Tibial artery (tissue), 4 donors: ENCODE measurements around the gene POGZ.
A peak's percentile ranks its signal among the peaks of the same experiment; 100 is the strongest.

ENCODE experiments used
- DNase-seq, 2 donors: peaks; one replicate each; pipeline ENCODE4 v3.0.0-alpha.2; 2019
- H3K27ac ChIP-seq, 2 donors: fragments of 200-600 bp; sonication (generic) in 1 of 2; 1 replicate in 1 of 2; 2 replicates in 1 of 2; pipeline ENCODE4 v1.5.1; 2018 to 2019; ENCODE audit warnings: mild to moderate bottlenecking in 1 of 2
- H3K27me3 ChIP-seq, 2 donors: fragments of 200-600 bp; sonication (generic) in 1 of 2; one replicate each; pipeline versions ENCODE4 v1.5.1 to v1.6.0; 2016 to 2019
- H3K36me3 ChIP-seq, 3 donors: fragments of 200-600 bp; sonication (generic) in 2 of 3; one replicate each; pipeline ENCODE4 v1.5.1; 2016 to 2019; ENCODE audit warnings: mild to moderate bottlenecking in 2 of 3
- H3K4me1 ChIP-seq, 4 donors: fragments of 200-600 bp; sonication (generic) in 2 of 4; 1 replicate in 3 of 4; 2 replicates in 1 of 4; pipeline ENCODE4 v1.5.1; 2016 to 2019
- H3K4me3 ChIP-seq, 2 donors: fragments of 200-600 bp; sonication (generic) in 1 of 2; 1 replicate in 1 of 2; 2 replicates in 1 of 2; pipeline ENCODE4 v1.5.1; 2018 to 2019; ENCODE audit warnings: mild to moderate bottlenecking in 2 of 2
- H3K9me3 ChIP-seq, 3 donors: fragments of 200-600 bp; sonication (generic) in 1 of 3; one replicate each; pipeline ENCODE4 v1.5.1; 2016 to 2019
- intact Hi-C: fragments of 100-400 bp; cut with DNase I; formaldehyde crosslinking; loops from one replicate; pipeline ENCODE4 v1.15.0; 2023; ENCODE audit warnings: low total_unique reads
- TF ChIP-seq, protein P1 (sequence below), 2 experiments: fragments of 200-600 bp in 1 of 2; fragments of 450-650 bp in 1 of 2; IDR thresholded peaks; one replicate each; pipeline ENCODE4 v1.5.1; 2017 to 2019; ENCODE audit warnings: antibody characterized with exemption in 2 of 2, mild to moderate bottlenecking in 1 of 2, moderate library complexity in 1 of 2

Gene POGZ

DNA sequence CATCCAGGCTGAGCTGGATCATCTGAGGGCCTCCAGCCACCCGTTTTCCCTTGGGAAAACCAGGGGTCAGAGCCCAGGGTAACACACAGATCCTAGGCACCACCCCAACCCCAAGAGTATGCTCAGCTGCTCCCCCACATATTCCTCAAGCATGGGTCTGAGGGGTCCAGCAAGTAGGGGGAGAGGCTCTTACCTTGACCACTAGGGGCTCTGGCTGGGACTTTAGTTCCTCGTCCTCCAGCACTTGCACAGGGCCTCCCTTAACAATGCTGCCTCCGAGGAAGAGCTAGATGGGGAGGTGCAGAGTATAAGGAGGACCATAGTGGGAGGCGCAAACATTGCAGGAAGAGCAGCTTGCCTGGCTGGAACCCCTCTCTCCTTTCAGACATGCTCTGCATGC lies 94.3 kb downstream of the POGZ start:
- H3K4me3 ChIP-seq: no peak overlapping the region
- TF ChIP-seq, protein P1, sequence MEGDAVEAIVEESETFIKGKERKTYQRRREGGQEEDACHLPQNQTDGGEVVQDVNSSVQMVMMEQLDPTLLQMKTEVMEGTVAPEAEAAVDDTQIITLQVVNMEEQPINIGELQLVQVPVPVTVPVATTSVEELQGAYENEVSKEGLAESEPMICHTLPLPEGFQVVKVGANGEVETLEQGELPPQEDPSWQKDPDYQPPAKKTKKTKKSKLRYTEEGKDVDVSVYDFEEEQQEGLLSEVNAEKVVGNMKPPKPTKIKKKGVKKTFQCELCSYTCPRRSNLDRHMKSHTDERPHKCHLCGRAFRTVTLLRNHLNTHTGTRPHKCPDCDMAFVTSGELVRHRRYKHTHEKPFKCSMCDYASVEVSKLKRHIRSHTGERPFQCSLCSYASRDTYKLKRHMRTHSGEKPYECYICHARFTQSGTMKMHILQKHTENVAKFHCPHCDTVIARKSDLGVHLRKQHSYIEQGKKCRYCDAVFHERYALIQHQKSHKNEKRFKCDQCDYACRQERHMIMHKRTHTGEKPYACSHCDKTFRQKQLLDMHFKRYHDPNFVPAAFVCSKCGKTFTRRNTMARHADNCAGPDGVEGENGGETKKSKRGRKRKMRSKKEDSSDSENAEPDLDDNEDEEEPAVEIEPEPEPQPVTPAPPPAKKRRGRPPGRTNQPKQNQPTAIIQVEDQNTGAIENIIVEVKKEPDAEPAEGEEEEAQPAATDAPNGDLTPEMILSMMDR (IDR thresholded peaks at IDR 0.05): no peak
- no peak for DNase-seq
- H3K27ac ChIP-seq: no peak overlapping the region
- peaks cover 0 to 26% (median 11%) of the 10 kb centered on the region in 4 donors for H3K4me1 ChIP-seq
- peaks cover 37 to 57% (median 37%) of the 10 kb centered on the region in 3 donors for H3K36me3 ChIP-seq
- no peaks in the 10 kb centered on the region for H3K9me3 ChIP-seq
- no peaks in the 10 kb centered on the region for H3K27me3 ChIP-seq
- intact Hi-C loops: no loop called here

DNA sequence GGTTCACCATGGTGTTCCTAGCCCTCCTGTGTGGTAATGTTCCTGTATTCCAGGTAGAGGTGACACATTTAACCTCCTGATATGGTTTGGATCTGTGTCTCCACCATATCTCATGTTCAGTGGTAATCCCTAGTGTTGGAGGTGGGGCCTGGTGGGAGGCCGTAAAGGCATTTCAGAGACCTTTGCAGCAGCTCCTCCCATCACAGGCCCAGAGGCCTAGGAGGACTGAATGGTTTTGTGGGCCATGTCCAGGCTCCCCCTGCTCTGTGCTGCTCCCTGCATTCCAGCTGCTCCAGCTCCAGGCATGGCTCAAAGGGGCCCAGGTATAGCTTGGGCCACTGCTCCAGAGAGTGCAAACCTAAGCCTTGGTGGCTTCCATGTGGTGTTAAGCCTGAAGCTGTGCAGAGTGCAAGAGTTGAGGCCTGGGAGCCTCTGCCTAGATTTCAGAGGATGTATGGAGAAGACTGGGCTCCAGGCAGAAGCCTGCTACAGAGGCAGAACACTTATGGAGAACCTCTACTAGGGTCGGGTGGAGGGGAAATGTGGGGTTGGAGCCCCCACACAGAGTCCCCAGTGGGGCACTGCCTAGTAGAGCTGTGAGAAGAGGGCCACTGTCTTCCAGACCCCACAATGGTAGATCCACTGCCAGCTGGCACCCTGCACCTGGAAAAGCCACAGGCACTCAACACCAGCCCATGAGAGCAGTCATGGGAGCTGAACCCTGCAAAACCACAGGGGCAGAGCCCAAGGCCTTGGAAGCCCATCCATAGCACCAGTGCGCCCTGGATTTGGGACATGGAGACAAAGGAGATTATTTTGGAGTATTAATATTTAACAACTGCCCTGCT lies 96.8 kb downstream of the POGZ start:
- H3K4me3 ChIP-seq: no peak overlapping the region
- no peaks in the 10 kb centered on the region for H3K27me3 ChIP-seq
- no peak overlapping the region for H3K27ac ChIP-seq
- peak in 1 of 2 donors; percentile 51 for DNase-seq
- intact Hi-C loops: no loop called here
- peaks cover 0 to 4% (median 0%) of the 10 kb centered on the region in 4 donors for H3K4me1 ChIP-seq
- TF ChIP-seq, protein P1 (IDR thresholded peaks at IDR 0.05): no peak
- peaks cover 30 to 48% (median 37%) of the 10 kb centered on the region in 3 donors for H3K36me3 ChIP-seq
- no peaks in the 10 kb centered on the region for H3K9me3 ChIP-seq

DNA sequence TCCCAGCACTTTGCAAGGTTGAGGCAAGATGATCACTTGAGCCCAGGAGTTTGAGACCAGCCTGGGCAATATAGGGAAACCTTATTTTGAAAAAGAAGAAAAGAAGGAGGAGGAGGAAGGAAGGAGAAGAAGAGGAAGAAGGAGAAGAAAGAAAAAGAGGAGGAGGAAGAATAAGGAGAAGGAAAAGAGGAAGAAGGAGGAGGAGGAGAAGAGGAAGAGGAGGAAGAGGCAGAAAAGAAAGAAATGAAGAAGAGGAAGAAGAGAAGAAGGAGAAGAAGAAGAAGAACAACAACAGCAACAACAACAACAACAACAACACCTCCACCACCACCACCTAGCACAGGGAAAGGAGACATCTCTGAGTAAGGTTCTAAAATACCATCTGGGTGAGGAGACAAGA lies 97.4 kb downstream of the POGZ start:
- intact Hi-C loops: no loop called here
- H3K36me3 ChIP-seq: peaks cover 28 to 44% (median 37%) of the 10 kb centered on the region in 3 donors
- H3K9me3 ChIP-seq: no peaks in the 10 kb centered on the region
- TF ChIP-seq, protein P1 (IDR thresholded peaks at IDR 0.05): no peak
- no peaks in the 10 kb centered on the region for H3K27me3 ChIP-seq
- no peak overlapping the region for H3K27ac ChIP-seq
- H3K4me3 ChIP-seq: no peak overlapping the region
- DNase-seq: no peak
- H3K4me1 ChIP-seq: peaks cover 0 to 3% (median 0%) of the 10 kb centered on the region in 4 donors

DNA sequence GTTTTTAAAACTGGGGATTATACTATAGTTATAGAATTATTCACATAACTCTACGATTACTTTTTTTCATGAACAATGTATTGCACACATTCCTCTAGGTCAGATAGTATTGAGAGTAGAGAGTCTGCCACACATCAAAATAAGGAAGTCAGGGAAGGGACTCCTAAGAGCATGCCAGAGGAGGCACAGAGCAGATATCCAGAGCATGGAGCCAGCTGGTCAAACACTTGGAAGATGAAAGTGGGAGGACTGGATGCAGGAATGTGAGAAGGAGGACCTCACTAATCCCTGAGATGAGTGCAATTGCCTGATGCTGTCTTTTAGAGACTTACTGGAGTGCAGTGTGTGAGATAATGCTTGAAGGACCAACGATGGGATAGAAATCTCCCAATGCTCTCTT lies 102.6 kb downstream of the POGZ start:
- no peak overlapping the region for H3K27ac ChIP-seq
- H3K9me3 ChIP-seq: no peaks in the 10 kb centered on the region
- no peak overlapping the region for H3K4me3 ChIP-seq
- DNase-seq: no peak
- intact Hi-C loops: no loop called here
- no peaks in the 10 kb centered on the region for H3K27me3 ChIP-seq
- no peaks in the 10 kb centered on the region for H3K4me1 ChIP-seq
- TF ChIP-seq, protein P1 (IDR thresholded peaks at IDR 0.05): no peak
- H3K36me3 ChIP-seq: no peaks in the 10 kb centered on the region
